ENCODE data around the gene RGMB. TPM values are rescaled to one million over a fixed set of nuclear protein-coding genes. Genes with fewer than 3 reads are reported as not detected.

The RGMB gene
- total RNA-seq, 1 experiment from 2014 or later = 19.3 TPM

- Histone ChIP-seq H3K23me2 (ENCODE audit: insufficient read length, low read depth, low read length, poor library complexity, severe bottlenecking) (no peaks in the 10 kb centered on the region), H3K14ac (ENCODE audit: insufficient read depth, low read length) (no peak overlapping the region), H3K27me3 (ENCODE audit: insufficient read depth, low read length) (no peaks in the 10 kb centered on the region), H4K91ac (ENCODE audit: insufficient read length, low read depth, low read length) (no peak overlapping the region), H3K18ac (ENCODE audit: insufficient read length, low read depth, low read length) (no peak overlapping the region), H3T11ph (ENCODE audit: low read length) (no peak overlapping the region), H3K23ac (ENCODE audit: insufficient read length, low read depth, low read length) (no peak overlapping the region), H2AFZ (ENCODE audit: low read length) (no peak overlapping the region), H3K4me2 (ENCODE audit: insufficient read depth, insufficient read length, low read length) (no peak overlapping the region), H3K4ac (ENCODE audit: low read depth, low read length) (no peak overlapping the region), H2BK5ac (ENCODE audit: insufficient read length, low read length) (no peak overlapping the region), H3K79me1 (ENCODE audit: insufficient read depth, low read depth, low read length, poor library complexity, severe bottlenecking) (no peaks in the 10 kb centered on the region), H2BK12ac (ENCODE audit: insufficient read length, low read depth, low read length) (no peak overlapping the region), H4K5ac (ENCODE audit: insufficient read length, low read depth, low read length) (no peak overlapping the region), H4K8ac (replicated peaks; ENCODE audit: insufficient read length, low read depth, low read length) (no peak overlapping the region), H2BK20ac (ENCODE audit: low read depth, low read length, poor library complexity, severe bottlenecking) (no peak overlapping the region), H3K27ac (ENCODE audit: insufficient read length, low read depth, low read length) (no peak overlapping the region), H2AK5ac (ENCODE audit: insufficient read length, low read length) (no peak overlapping the region), H2BK120ac (ENCODE audit: low read depth, low read length, poor library complexity, severe bottlenecking) (no peak overlapping the region), H3K9me3 (ENCODE audit: control insufficient read depth, low read depth, low read length) (no peaks in the 10 kb centered on the region), H3K56ac (ENCODE audit: insufficient read length, low read depth, low read length) (no peak overlapping the region), H2BK15ac (ENCODE audit: low read depth, low read length) (no peak overlapping the region), H3K9ac (ENCODE audit: extremely low read depth, insufficient read length, low read length) (no peak overlapping the region), H3K79me2 (ENCODE audit: insufficient read depth, low read length) (no peaks in the 10 kb centered on the region; the same call in 1 of the 2 replicates), H4K20me1 (ENCODE audit: control insufficient read depth, insufficient read depth, insufficient read length) (no peaks in the 10 kb centered on the region), H3K4me1 (ENCODE audit: insufficient read depth, low read length) (peaks cover 8% of the 10 kb centered on the region; the same call in 1 of the 2 replicates)
- Mint-ChIP-seq H3K36me3 (ENCODE audit: insufficient read depth in 1 of 3, low read depth in 3 of 3) (peaks cover 11 to 13% (median 12%) of the 10 kb centered on the region in 3 experiments), H3K9me3 (no peaks in the 10 kb centered on the region), H3K4me1 (peaks cover 39 to 51% of the 10 kb centered on the region in 2 experiments), H3K27me3 (ENCODE audit: low read depth) (no peaks in the 10 kb centered on the region), H3K4me3 (no peak overlapping the region), H3K27ac (no peak overlapping the region)
- no peak for DNase-seq
- no CpG with 5 or more reads among the region's 7 CpGs for WGBS (ENCODE audit: extremely low coverage, insufficient read length, low lambda C conversion rate)
- TF ChIP-seq, protein P1, sequence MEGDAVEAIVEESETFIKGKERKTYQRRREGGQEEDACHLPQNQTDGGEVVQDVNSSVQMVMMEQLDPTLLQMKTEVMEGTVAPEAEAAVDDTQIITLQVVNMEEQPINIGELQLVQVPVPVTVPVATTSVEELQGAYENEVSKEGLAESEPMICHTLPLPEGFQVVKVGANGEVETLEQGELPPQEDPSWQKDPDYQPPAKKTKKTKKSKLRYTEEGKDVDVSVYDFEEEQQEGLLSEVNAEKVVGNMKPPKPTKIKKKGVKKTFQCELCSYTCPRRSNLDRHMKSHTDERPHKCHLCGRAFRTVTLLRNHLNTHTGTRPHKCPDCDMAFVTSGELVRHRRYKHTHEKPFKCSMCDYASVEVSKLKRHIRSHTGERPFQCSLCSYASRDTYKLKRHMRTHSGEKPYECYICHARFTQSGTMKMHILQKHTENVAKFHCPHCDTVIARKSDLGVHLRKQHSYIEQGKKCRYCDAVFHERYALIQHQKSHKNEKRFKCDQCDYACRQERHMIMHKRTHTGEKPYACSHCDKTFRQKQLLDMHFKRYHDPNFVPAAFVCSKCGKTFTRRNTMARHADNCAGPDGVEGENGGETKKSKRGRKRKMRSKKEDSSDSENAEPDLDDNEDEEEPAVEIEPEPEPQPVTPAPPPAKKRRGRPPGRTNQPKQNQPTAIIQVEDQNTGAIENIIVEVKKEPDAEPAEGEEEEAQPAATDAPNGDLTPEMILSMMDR (conservative IDR thresholded peaks at IDR 0.05) = no peak
These were observed 20.5 kb downstream of the RGMB start for GRCh38 chr5:98794001-98794400.
